ENCODE results near the gene TUBA3D. TPM values are rescaled to one million over a fixed set of nuclear protein-coding genes. Genes with fewer than 3 reads are reported as not detected.
"Not testable (repeated sequence)": the region's sequence is repeated elsewhere in the genome, so short reads cannot be mapped to it uniquely, and the experiment has no call there.

TUBA3D gene
- total and polyA plus RNA-seq, 4 donors, result 0.02 TPM; not detected in 3

DNA sequence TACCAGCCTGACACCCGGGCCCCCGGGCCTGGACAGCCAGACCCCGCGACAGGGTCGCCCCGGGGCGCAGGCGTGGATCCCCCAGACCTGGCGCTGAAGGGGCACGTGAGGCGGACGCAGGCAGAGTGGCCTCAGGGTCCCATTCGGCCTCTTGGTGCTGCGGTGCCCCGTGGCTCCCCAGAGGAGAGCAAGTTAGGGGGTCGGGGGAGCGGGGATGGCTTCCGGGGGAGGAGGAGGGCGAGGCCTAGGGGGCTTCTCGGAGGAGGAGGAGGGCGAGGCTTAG, 30.5 kb upstream of the TUBA3D start:
- H3K9me3 ChIP-seq (ENCODE audit: control insufficient read depth in 4 of 4, insufficient read depth in 3 of 4, low read length in 3 of 4); H3K4me3 ChIP-seq; H3K4me1 ChIP-seq (ENCODE audit: control insufficient read depth in 5 of 5, insufficient read depth in 5 of 5, low read length in 5 of 5); H3K36me3 ChIP-seq (ENCODE audit: control insufficient read depth in 4 of 4, insufficient read depth in 4 of 4, low read length in 4 of 4); H3K27me3 ChIP-seq (ENCODE audit: control insufficient read depth in 3 of 3, insufficient read depth in 3 of 3, low read length in 2 of 3); H3K9ac ChIP-seq (ENCODE audit: insufficient read depth in 1 of 2, low read length in 2 of 2); ATAC-seq (ENCODE audit: insufficient read depth, low FRiP score); DNase-seq; H3K27ac ChIP-seq (ENCODE audit: low read depth in 1 of 2, low read length in 1 of 2): not testable (repeated sequence)
- 96 to 98% methylated on average over 13 to 21 of the region's 21 CpGs for WGBS, 2 donors

- Histone ChIP-seq H3K9me3 (ENCODE audit: control insufficient read depth in 4 of 4, insufficient read depth in 3 of 4, low read length in 3 of 4) (peaks cover 0 to 1% (median 0%) of the 10 kb centered on the region in 4 donors), H3K27ac (ENCODE audit: low read depth in 1 of 2, low read length in 1 of 2) (no peak overlapping the region), H3K4me1 (ENCODE audit: control insufficient read depth in 5 of 5, insufficient read depth in 5 of 5, low read length in 5 of 5) (no peaks in the 10 kb centered on the region), H3K27me3 (ENCODE audit: control insufficient read depth in 3 of 3, insufficient read depth in 3 of 3, low read length in 2 of 3) (no peaks in the 10 kb centered on the region), H3K9ac (ENCODE audit: insufficient read depth in 1 of 2, low read length in 2 of 2) (no peak overlapping the region), H3K36me3 (ENCODE audit: control insufficient read depth in 4 of 4, insufficient read depth in 4 of 4, low read length in 4 of 4) (no peaks in the 10 kb centered on the region), H3K4me3 (no peak overlapping the region)
- TF ChIP-seq, protein P1, sequence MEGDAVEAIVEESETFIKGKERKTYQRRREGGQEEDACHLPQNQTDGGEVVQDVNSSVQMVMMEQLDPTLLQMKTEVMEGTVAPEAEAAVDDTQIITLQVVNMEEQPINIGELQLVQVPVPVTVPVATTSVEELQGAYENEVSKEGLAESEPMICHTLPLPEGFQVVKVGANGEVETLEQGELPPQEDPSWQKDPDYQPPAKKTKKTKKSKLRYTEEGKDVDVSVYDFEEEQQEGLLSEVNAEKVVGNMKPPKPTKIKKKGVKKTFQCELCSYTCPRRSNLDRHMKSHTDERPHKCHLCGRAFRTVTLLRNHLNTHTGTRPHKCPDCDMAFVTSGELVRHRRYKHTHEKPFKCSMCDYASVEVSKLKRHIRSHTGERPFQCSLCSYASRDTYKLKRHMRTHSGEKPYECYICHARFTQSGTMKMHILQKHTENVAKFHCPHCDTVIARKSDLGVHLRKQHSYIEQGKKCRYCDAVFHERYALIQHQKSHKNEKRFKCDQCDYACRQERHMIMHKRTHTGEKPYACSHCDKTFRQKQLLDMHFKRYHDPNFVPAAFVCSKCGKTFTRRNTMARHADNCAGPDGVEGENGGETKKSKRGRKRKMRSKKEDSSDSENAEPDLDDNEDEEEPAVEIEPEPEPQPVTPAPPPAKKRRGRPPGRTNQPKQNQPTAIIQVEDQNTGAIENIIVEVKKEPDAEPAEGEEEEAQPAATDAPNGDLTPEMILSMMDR (IDR thresholded peaks at IDR 0.05; ENCODE audit: control extremely low read depth, extremely low read depth), result no peak
- 91 to 94% methylated on average over 17 to 19 of the region's 19 CpGs for WGBS, 2 donors
- DNase-seq, result no peak
- ATAC-seq (ENCODE audit: insufficient read depth, low FRiP score), result no peak
Measured at GRCh38 chr2:131445896-131446295, 30.0 kb upstream of the TUBA3D start.

DNA sequence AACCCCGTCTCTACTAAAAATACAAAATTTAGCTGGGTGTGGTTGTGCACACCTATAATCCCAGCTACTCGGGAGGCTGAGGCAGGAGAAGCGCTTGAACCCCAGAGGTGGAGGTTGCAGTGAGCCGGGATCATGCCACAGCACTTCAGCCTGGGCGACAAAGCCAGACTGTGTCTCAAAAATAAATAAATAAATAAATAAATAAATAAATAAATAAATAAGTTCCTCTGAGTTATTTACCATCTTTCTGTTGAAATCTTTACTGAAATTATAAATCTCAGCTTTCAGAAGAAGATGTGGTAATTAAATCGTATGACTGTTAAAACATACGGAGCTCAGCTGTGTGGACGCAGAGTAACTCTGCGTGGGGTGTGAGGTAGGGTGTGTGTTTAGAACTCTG, 27.9 kb upstream of the TUBA3D start:
- H3K9me3 ChIP-seq (ENCODE audit: control insufficient read depth in 4 of 4, insufficient read depth in 3 of 4, low read length in 3 of 4); H3K27me3 ChIP-seq (ENCODE audit: control insufficient read depth in 3 of 3, insufficient read depth in 3 of 3, low read length in 2 of 3); H3K9ac ChIP-seq (ENCODE audit: insufficient read depth in 1 of 2, low read length in 2 of 2); ATAC-seq (ENCODE audit: insufficient read depth, low FRiP score); H3K36me3 ChIP-seq (ENCODE audit: control insufficient read depth in 4 of 4, insufficient read depth in 4 of 4, low read length in 4 of 4); H3K27ac ChIP-seq (ENCODE audit: low read depth in 1 of 2, low read length in 1 of 2); H3K4me3 ChIP-seq; H3K4me1 ChIP-seq (ENCODE audit: control insufficient read depth in 5 of 5, insufficient read depth in 5 of 5, low read length in 5 of 5); DNase-seq: not testable (repeated sequence)
- 87 to 94% methylated on average over 3 to 9 of the region's 9 CpGs for WGBS, 2 donors

- not testable (repeated sequence) for H3K4me3 ChIP-seq
Measured at GRCh38 chr2:131451265-131451949, 24.5 kb upstream of the TUBA3D start.

GRCh38 chr2:131454914-131455313, 21.0 kb upstream of the TUBA3D start:
- not testable (repeated sequence) for ATAC-seq (ENCODE audit: insufficient read depth, low FRiP score); H3K36me3 ChIP-seq (ENCODE audit: control insufficient read depth in 4 of 4, insufficient read depth in 4 of 4, low read length in 4 of 4); H3K4me1 ChIP-seq (ENCODE audit: control insufficient read depth in 5 of 5, insufficient read depth in 5 of 5, low read length in 5 of 5); H3K4me3 ChIP-seq; DNase-seq; H3K27me3 ChIP-seq (ENCODE audit: control insufficient read depth in 3 of 3, insufficient read depth in 3 of 3, low read length in 2 of 3); H3K9ac ChIP-seq (ENCODE audit: insufficient read depth in 1 of 2, low read length in 2 of 2); H3K9me3 ChIP-seq (ENCODE audit: control insufficient read depth in 4 of 4, insufficient read depth in 3 of 4, low read length in 3 of 4); H3K27ac ChIP-seq (ENCODE audit: low read depth in 1 of 2, low read length in 1 of 2)
- WGBS, 2 donors, result 51 to 75% methylated on average over 1 to 2 of the region's 2 CpGs

More at GRCh38 chr2:131451265-131451949, 24.5 kb upstream of the TUBA3D start:
- 57 to 70% methylated on average over 7 to 9 of the region's 10 CpGs for WGBS, 2 donors
- not testable (repeated sequence) for H3K4me1 ChIP-seq (ENCODE audit: control insufficient read depth in 5 of 5, insufficient read depth in 5 of 5, low read length in 5 of 5); H3K9me3 ChIP-seq (ENCODE audit: control insufficient read depth in 4 of 4, insufficient read depth in 3 of 4, low read length in 3 of 4); ATAC-seq (ENCODE audit: insufficient read depth, low FRiP score); H3K36me3 ChIP-seq (ENCODE audit: control insufficient read depth in 4 of 4, insufficient read depth in 4 of 4, low read length in 4 of 4); DNase-seq; H3K27ac ChIP-seq (ENCODE audit: low read depth in 1 of 2, low read length in 1 of 2); H3K27me3 ChIP-seq (ENCODE audit: control insufficient read depth in 3 of 3, insufficient read depth in 3 of 3, low read length in 2 of 3); H3K9ac ChIP-seq (ENCODE audit: insufficient read depth in 1 of 2, low read length in 2 of 2)

GRCh38 chr2:131467722-131468121, 8.2 kb upstream of the TUBA3D start:
- not testable (repeated sequence) for H3K4me1 ChIP-seq (ENCODE audit: control insufficient read depth in 5 of 5, insufficient read depth in 5 of 5, low read length in 5 of 5); DNase-seq; H3K9me3 ChIP-seq (ENCODE audit: control insufficient read depth in 4 of 4, insufficient read depth in 3 of 4, low read length in 3 of 4); H3K27me3 ChIP-seq (ENCODE audit: control insufficient read depth in 3 of 3, insufficient read depth in 3 of 3, low read length in 2 of 3); H3K27ac ChIP-seq (ENCODE audit: low read depth in 1 of 2, low read length in 1 of 2); H3K36me3 ChIP-seq (ENCODE audit: control insufficient read depth in 4 of 4, insufficient read depth in 4 of 4, low read length in 4 of 4); H3K9ac ChIP-seq (ENCODE audit: insufficient read depth in 1 of 2, low read length in 2 of 2); ATAC-seq (ENCODE audit: insufficient read depth, low FRiP score); H3K4me3 ChIP-seq
- 87 to 92% methylated on average over 10 of the region's 10 CpGs for WGBS, 2 donors

GRCh38 chr2:131470944-131471343, 5.0 kb upstream of the TUBA3D start:
- not testable (repeated sequence) for H3K4me1 ChIP-seq (ENCODE audit: control insufficient read depth in 5 of 5, insufficient read depth in 5 of 5, low read length in 5 of 5); H3K4me3 ChIP-seq; ATAC-seq (ENCODE audit: insufficient read depth, low FRiP score); DNase-seq; H3K9me3 ChIP-seq (ENCODE audit: control insufficient read depth in 4 of 4, insufficient read depth in 3 of 4, low read length in 3 of 4); H3K9ac ChIP-seq (ENCODE audit: insufficient read depth in 1 of 2, low read length in 2 of 2); H3K27me3 ChIP-seq (ENCODE audit: control insufficient read depth in 3 of 3, insufficient read depth in 3 of 3, low read length in 2 of 3); H3K36me3 ChIP-seq (ENCODE audit: control insufficient read depth in 4 of 4, insufficient read depth in 4 of 4, low read length in 4 of 4)
- peak overlapping the region in 1 of 2 donors; percentile 53 for H3K27ac ChIP-seq (ENCODE audit: low read depth in 1 of 2, low read length in 1 of 2)
- 92 to 100% methylated on average over 3 of the region's 3 CpGs for WGBS, 2 donors

- H3K4me1 ChIP-seq (ENCODE audit: control insufficient read depth in 5 of 5, insufficient read depth in 5 of 5, low read length in 5 of 5); H3K27me3 ChIP-seq (ENCODE audit: control insufficient read depth in 3 of 3, insufficient read depth in 3 of 3, low read length in 2 of 3); DNase-seq; H3K4me3 ChIP-seq; H3K9ac ChIP-seq (ENCODE audit: insufficient read depth in 1 of 2, low read length in 2 of 2); ATAC-seq (ENCODE audit: insufficient read depth, low FRiP score); H3K27ac ChIP-seq (ENCODE audit: low read depth in 1 of 2, low read length in 1 of 2); H3K9me3 ChIP-seq (ENCODE audit: control insufficient read depth in 4 of 4, insufficient read depth in 3 of 4, low read length in 3 of 4); H3K36me3 ChIP-seq (ENCODE audit: control insufficient read depth in 4 of 4, insufficient read depth in 4 of 4, low read length in 4 of 4): not testable (repeated sequence)
- 75 to 82% methylated on average over 5 of the region's 8 CpGs for WGBS, 2 donors
Measured at GRCh38 chr2:131471624-131472023, 4.3 kb upstream of the TUBA3D start.

All from lung (tissue), 12 donors.